Renal cortical epithelial cell (primary cell): ENCODE data around the gene TPD52L2. TPM values are rescaled to one million over a fixed set of nuclear protein-coding genes. Genes with fewer than 3 reads are reported as not detected.
"Not testable (repeated sequence)": the region's sequence is repeated elsewhere in the genome, so short reads cannot be mapped to it uniquely, and the experiment has no call there.

Experiments
- DNase-seq: peaks from one replicate; pipeline ENCODE4 v3.0.0-alpha.2; 2011; ENCODE audit warnings: low read depth
- total RNA-seq: library from RNA; depleted of rRNA; stranded (reverse); fragments of >200 nt; gene quantifications from 2 replicates; pipeline ENCODE4 v1.2.3, GENCODE V29; 2014

TPD52L2 gene
- total RNA-seq, 1 donor from 2014 or later, result 154 TPM

DNA sequence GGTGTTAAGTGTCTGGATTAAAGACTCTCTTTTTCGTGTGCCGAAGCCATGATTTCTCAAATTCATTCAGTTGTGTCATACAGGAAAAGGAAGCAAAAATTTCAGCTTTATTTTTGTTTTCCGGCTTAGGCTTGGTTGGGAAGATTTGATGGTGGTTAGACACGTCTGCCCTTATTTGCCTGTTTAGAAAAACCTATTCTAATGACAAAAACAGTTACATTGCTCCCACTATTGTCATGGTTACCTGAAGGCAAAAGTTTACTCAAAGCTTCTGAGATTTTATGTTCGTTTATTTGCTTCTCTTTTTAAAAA is 30.8 kb downstream of the TPD52L2 start:
- DNase-seq, result peak; percentile 47

DNA sequence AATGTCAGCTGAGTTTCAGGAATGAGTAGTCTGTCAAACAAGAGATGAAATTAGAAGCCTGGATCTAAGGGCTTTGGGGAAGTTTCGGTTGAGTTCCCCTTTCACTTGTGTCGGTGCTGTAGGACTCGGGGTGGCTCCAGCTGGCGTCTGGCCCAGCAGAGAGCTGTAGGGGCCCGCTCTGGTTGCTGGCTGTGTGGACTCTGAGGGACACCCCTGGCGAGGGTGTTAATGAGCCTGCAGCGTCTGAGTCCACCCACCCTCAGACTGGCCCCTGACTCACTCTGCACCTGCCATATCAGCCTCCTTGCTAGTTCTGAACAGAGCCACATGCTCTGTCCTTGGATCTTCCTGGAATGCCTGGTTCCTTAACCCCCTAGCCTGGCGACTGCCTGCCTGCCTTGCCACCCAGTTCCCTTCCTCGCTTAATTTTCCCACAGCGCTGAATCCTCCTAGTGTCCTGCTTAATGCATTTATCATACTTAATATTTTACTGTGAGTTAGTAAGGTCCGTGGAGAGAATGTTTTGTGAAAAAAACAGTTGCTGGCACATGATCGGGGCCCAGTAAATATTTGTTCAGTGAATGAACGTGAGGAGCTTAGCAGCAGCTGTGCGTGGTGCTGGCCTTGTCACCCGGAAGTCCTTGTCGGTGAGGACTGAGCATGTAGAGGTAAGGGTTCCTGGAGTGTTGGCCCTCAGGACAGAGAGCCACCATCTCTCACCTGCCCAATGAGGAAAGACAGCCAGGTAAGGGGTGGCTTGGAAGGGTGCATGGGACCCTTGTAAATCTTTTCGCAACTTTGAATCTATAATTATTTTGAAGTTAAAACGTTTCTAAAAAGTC is 31.4 kb downstream of the TPD52L2 start:
- peak; percentile 33 for DNase-seq

DNA sequence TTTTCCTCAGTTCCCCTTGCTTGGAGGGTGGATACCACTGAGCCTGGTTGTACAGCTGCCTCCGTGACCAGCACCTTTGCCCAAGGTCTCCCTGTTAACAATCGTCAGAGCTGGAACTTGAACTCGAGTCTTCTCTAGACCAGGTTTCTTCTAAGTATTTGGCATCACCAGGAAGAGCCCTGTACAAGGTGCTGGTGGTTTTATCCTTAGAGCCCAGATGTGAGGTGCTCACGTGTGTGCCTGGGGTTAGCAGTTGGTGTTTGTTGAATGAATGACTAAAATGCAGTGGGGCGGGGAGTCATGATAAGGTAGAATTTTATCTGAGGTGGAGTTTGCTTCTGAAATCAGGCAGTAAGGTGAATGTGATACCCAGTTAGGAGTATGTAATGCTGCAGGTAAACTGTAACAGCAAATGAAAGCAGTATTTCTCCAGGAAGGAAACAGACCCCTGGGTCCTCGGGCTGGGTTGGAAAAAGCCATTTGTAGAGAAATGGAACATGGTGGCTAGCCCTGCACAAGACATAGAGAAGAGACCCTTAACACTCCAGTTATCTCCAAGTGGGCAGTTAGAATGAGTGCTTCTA is 33.0 kb downstream of the TPD52L2 start:
- no peak for DNase-seq

DNA sequence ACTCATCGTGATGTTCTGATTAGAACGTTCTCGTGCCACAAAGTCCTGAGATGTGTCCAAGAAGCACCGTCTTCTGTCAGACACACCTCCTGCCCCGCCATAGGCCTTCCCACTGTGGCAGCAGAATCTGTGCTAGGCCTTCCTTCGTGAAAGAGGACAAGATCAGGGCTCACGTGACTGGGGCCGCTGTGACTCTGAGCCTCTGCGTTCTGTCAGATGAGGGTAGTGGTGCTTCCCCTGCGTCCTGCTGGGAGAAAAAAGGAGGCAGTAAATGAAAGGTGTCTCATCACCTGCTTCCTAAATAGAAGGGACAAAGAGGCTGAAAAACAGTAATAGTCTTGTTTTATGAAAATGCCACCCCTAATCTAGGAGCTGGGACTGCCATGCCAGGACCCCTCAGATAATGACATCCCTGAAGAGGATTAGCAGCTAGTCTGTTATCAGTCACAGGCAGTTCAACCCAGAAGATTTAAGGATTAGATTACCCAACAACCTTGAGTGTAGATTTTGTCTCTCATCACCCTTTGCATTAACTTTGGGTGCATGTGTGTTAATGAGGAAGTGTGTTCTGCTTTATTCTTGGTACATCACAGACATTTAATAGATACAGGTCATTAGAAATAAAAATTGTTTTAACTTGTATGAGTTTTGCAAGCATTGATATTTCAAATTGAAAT is 34.0 kb downstream of the TPD52L2 start:
- DNase-seq, result no peak

DNA sequence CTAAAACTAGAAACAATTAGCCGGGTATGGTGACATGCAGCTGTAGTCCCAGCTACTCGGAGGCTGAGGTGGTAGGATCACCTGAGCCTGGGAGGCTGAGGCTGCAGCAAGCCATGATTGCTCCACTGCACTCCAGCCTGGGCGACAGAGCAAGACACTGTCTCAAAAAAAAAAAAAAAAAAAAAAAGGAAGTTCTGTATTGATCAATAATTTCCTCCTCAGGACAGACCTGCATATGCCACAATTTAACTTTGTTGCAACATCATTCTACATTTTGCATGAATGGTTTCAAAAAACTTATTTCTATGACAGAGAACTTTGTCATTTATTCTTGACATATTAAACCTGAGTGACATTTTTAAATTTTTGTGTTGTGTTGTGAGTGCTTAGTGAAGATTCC is 35.3 kb downstream of the TPD52L2 start:
- DNase-seq, result no peak

DNA sequence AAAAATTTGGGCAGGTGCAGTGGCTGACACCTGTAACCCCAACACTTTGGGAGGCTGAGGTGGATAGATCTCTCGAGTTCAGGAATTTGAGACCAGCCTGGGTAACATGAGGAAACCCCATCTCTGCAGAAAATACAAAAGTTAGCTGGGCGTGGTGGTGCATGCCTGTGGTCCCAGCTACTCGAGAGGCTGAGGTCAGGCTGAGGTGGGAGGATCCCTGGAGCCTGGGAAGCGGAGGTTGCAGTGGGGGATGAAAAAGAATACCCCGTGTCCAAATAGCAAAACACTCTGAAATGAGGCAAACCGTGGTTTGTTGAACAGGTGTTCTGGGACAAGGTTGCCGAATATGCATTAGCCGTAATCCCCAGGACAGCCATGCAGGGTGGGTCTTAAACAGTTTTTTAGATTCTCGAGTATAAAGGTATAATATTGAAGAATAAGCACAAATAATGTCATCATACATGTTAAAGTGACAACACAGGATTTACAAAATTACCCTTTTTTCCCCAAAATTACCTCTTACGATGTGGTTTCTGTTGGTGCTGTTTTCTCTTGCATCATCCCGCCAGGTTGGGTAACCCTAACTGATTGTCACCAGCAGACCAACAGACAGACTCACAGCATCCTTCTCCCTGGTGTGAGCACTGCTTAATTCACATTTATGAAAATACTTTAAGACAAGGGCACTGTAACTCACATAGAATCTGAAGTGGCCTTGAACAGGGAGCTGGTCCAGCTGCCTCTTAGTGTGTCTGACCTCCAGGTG is 38.9 kb downstream of the TPD52L2 start:
- DNase-seq, result no peak

DNA sequence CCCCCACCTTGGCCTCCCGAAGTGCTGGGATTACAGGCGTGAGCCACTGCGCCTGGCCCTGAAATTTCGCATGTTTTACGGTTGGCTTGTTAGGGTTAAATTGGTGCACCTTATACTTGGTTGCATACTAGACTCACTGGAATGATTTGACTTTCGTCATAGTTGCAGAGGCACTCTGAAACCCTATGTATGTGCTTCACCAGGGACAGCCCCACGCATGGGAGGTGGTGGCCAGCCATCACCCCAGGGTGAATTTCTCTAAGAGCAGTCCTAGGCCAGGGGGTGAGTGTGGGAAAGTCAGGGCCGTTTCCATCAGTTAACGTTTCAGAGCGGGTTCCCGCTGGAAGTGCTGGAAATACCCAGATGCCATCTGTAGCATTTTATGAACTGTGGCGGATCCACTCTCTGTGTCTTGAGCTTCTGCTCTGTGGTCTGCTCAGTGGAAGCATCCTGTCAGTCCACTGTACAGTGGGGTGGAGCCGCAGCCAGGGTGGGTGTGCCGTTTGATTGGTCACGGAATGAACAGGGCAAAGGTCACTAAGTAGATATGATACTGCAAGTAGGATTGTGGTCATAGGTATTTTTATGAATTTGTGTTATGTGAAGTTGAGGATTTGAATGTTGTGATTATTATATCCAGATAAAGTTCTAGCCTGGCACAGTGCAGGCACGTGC is 43.1 kb downstream of the TPD52L2 start:
- no peak for DNase-seq

DNA sequence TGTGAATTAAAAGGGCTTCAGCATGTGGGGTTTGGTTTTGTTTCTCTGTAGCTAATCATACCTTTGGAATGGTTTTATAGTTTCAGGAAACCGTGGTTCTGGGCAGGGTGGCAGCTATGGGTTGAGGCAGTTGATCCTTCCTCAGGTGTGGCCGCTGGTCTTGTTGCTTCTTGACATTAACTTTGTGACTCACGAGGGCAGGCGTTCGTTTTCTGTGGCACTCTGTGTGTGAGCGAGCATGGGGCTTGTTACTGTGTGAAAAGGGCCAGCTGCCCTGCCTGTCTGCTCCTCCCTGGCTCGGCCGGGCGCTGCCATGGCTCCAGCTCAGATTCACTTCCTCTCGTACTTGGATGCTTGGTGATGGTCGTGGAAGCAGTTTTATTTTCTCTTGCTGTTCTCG is 46.1 kb downstream of the TPD52L2 start:
- peak; percentile 68 for DNase-seq

DNA sequence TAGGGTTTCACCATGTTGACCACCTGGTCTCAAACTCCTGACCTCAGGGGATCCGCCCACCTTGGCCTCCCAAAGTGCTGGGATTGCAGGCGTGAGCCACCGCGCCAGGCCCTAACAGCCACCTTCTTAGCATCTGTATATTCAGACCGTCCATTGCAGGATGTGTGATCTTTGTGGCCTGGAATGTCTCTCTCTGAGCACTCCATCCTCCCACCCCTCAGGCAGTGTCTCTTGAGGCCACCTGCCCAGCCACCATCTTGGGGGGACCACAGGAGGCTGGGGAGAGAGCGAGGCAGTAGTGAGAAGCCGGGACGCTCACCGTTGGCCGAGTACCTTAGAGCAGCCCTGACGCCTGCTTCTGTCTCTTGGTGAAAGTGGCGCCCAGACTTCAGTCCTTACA is 48.7 kb downstream of the TPD52L2 start:
- DNase-seq, result no peak

DNA sequence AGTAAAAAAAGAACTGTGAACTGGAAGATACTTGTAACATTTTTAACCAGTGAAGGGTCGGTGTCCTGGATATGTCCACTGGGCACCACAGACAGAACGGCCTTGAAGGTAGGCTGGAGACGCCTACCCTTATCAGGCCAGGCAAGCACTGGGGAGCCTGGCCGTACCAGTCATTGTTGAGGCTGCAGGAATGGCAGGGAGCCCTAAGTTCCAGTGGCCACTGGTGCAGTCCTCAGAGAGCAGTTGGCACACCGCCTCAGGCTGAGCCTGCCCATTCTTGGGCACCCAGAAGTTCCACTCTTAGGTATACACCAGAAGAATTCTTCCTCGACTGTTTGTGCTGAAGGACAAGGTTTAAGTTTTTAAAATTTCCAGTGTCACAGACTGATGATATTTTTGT is 50.4 kb downstream of the TPD52L2 start:
- DNase-seq, result no peak

DNA sequence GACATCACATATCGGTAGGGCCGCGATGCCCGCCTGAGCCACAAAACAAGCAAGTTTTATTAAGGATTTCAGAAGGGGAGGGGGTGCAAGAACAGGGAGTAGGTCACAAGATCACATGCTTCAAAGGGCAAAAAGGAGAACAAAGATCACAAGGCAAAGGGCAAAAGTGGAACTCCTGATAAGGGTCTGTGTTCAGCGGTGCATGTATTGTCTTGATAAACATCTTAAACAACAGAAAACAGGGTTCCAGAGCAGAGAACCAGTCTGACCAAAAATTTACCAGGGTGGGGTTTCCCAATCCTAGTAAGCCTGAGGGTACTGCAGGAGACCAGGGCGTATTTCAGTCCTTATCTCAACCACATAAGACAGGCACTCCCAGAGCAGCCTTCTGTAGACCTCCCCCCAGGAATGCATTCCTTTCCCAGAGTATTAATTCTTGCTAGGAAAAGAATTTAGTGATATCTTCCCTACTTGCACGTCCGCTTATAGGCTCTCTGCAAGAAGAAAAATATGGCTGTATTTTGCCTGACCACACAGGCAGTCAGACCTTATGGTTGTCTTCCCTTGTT is 51.4 kb downstream of the TPD52L2 start:
- not testable (repeated sequence) for DNase-seq

DNA sequence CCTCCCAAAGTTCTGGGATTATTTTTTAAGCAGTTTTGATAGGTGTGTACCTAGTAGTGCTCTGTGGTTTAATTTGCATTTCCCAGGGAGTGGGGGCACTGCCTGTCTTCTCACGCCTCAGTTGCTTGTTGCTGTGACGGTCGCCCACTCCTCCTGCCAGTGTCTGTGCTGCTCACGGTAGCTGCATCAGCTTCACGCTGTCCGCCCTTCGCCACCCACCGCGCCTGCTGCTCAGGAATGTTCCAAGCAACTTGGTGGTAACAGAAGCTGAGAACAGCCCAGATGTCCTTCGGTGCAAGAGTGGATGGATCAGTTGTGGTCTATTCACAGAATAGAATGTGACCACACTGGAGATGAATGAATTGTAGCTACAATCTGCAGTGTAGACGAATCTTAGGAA is 52.7 kb downstream of the TPD52L2 start:
- DNase-seq, result no peak

DNA sequence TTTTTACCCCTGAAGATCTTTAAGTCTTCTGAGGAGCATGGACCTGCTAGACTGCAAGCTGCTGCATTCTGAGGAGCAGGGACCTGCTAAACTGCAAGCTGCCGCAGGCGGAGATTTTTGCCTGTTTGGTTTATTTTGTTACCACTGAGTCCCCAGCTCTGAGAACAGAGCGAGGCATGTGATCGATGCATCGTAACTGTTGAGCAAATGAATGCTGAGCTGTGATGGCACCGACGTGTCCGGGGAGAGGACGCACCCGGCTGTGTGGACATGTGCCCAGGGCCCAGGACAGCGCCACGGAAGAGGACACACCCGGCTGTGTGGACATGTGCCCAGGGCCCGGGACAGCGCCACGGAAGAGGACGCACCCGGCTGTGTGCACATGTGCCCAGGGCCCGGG is 54.1 kb downstream of the TPD52L2 start:
- DNase-seq, result no peak

DNA sequence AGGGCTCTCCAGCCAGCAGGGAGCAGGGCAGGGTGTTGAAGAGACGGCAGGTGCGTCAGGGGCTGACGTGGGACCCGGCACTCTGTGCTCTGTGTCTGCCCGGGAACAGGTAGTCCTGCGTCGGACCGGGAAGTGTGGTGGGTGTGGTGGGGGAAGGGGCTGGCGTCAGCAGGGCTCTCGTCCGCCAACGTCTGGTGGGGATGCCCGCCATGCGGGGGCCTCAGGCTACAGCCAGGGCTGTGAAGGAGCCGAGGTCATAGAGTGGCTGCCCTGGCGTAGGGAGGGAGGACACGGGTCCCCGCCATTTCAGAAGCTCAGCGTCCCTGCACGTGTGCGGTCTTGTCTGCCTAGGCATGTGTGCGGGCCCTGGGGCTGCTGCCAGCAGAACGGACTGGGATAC is 55.2 kb downstream of the TPD52L2 start:
- no peak for DNase-seq

DNA sequence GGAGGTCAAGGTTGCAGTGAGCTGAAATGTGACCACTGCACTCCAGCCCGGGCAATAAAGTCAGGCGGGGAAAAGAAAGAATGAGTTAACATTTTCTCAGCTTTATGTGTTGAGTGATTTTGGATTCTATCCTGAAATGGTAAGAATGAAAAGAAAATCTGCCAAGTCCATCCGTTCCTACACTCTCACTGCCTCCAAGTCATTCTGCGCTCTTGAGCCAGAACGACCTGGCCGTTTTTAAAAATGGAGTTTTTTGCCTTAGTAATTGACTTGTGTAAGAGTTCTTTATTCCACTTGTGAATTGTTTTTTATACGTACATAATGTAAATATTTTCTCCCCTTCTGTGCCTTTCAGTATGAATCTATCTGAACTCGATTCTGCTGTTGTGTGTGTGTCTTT is 58.6 kb downstream of the TPD52L2 start:
- no peak for DNase-seq

DNA sequence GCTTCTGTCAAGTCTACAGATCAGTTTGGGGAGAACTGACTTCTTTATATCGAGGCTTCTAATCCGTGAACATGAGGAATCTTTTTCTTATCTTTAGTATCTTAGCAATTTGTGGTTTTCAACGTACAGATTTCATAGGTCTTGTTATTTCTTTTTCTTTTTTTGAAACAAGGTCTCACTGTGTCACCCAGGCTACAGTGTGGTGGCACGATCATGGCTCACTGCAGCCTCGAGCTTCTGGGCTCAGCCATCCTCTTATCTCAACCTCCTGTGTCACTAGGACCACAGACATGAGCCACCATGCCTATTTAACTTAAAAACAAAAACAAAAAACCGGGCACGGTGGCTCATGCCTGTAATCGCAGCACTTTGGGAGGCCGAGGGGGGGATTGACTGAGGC is 59.2 kb downstream of the TPD52L2 start:
- DNase-seq, result no peak

DNA sequence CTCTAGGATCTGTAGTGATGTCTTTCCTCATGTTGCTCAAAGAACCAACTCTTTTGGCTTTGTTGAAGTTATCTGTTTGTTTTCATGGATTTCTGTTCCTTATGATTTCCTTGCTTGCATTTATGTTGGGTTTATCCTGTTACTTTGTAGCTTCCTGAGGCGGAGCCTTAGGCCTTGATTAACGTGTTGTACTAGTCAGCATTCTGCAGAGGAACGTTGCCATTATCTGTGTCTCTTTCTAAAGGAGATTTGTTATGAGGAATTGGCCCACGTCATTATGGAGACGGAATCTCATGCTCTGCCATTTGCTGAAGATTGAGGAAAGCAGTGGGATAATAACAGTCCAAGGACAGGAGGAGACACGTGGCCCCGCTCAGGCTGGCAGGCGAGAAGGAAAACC is 61.2 kb downstream of the TPD52L2 start:
- no peak for DNase-seq

DNA sequence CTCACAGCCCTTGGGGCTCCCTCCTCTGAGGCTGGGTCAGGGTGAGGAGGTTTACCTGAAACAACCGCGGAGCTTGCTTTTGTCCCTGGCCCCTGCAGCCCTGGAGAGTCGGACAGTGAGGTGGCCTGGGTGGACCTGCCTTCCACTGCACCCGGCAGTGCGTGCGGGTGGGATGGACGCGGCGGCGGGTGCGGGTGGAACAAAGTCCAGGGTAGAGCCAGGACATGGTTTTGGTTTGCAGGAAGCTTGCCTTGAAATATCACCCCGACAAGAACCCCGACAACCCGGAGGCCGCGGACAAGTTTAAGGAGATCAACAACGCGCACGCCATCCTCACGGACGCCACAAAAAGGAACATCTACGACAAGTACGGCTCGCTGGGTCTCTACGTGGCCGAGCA is 64.0 kb downstream of the TPD52L2 start:
- no peak for DNase-seq

DNA sequence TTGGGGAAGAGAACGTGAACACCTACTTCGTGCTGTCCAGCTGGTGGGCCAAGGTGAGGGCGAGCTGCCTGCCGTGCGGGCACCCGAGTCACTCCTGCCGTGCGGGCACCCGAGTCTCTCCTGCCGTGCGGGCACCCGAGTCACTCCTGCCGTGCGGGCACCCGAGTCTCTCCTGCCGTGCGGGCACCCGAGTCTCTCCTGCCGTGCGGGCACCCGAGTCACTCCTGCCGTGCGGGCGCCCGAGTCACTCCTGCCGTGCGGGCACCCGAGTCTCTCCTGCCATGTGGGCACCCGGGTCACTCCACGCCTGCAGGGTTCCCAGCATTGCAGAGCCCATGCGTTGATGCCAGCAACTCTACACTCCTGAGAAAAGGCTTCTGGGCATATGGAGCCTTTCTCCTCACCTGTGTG is 64.4 kb downstream of the TPD52L2 start:
- DNase-seq, result not testable (repeated sequence)

DNA sequence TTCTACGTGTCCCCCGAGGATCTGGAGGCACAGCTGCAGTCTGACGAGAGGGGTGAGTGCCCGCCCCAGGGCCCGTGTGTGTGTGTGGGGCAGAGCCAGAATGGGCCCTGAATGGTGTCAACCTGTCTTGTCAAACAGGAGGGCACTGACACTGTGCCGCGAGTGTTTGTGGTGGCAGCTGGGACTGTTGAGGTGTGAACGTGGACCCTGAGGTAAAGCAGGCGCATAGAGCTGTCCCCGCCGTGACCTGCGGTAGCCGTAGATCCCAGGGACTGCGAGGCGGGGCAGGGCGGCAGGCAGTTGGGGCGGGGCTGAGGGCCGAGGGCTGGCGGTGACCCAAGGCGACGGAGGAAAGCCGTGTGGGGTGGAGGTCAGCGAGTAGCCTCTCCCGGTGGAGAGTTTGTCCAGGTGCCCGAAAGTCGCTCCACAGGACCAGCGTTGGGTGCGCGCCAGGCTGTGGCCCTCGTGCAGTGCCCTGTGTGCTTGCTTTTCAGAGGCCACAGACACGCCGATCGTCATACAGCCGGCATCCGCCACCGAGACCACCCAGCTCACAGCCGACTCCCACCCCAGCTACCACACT is 66.0 kb downstream of the TPD52L2 start:
- no peak for DNase-seq

DNA sequence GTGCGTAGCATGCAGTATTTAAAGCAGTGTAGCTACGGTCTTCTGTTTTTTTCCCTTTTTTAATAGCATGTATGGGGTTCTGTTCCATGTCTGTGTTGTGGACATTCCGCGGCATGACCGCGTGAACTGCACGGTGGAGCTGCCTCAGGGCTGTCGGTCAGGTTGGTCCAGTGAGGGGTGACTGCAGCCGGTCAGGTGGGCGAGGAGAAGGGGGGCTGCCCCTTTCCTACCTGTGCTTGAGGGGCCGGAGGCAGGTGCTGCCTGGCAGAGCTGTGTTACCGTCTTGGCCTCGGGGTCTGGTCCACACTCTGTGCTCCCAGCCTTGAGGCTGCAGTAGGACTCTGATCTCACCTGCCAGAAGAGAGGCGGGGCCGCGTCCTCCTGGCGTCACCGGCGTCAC is 66.7 kb downstream of the TPD52L2 start:
- no peak for DNase-seq
